Eye (tissue), 1 donor: ENCODE results near the gene AICDA.
"Not testable (repeated sequence)": the region's sequence is repeated elsewhere in the genome, so short reads cannot be mapped to it uniquely, and the experiment has no call there.

Experiments used
- DNase-seq: peaks from one replicate; pipeline ENCODE4 v3.0.0-alpha.2; 2015

The AICDA gene

DNA sequence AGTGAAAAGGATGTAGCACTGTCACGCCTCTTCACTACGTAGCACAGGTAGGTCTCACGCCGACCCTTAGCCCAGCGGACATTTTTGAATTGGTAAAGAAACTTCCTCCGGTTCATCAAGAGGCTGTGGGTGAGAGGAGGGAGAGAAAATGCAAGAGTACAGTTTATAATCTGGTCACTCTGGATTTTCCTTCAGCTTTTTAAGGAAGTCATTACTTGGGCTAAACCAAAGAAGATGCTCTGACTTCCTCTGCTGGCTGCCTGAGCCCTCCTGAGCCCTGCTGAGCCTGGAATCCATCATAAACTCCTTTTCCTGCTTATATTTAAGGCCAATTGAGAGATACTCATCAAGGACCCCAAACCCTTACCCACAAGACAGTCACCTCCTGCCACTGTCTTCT, 5.8 kb downstream of the AICDA start:
- DNase-seq = no peak

GRCh38 chr12:8605057-8605456, 7.6 kb downstream of the AICDA start:
- DNase-seq = no peak

- no peak for DNase-seq
Observed at GRCh38 chr12:8603856-8604255, 8.8 kb downstream of the AICDA start.

- DNase-seq = no peak
Observed at GRCh38 chr12:8603286-8603685, 9.4 kb downstream of the AICDA start.

- DNase-seq = no peak
Observed at GRCh38 chr12:8596561-8596960, 16.1 kb downstream of the AICDA start.

- DNase-seq = no peak
Observed at GRCh38 chr12:8594072-8594471, 18.6 kb downstream of the AICDA start.

- no peak for DNase-seq
Observed at GRCh38 chr12:8593246-8593645, 19.4 kb downstream of the AICDA start.

DNA sequence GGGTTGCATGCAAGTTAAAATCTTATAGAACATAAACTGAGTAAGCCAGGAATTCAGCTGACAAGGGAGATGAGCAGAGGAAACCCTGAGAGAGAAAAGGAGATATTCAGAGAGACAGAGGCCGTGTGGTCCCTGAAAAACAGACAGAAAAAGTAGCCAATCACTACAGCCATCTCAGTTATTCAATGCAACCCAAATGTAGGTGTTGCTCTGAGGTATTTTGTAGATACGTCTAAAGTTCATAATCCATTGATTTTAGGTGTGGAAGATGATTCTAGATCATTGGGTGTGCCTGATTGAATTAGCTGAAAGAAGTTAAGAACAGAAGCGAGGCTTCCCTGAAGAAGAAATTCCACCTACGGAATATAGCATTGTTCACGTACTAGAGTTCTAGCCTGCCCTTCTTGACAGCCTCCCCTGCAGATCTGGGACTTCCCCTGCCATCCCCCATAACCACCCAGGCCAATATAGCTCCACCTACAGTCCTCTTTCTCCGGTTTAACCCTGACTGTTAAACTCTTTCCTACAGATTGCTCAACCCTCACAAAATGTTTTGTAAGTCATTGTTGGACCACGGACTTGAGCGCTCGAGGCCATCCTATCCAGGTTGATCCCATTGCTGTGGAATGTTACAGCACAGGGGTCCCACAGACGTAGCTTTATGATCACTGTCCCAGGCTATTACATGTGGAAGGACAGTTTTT, 21.7 kb downstream of the AICDA start:
- DNase-seq = no peak

DNA sequence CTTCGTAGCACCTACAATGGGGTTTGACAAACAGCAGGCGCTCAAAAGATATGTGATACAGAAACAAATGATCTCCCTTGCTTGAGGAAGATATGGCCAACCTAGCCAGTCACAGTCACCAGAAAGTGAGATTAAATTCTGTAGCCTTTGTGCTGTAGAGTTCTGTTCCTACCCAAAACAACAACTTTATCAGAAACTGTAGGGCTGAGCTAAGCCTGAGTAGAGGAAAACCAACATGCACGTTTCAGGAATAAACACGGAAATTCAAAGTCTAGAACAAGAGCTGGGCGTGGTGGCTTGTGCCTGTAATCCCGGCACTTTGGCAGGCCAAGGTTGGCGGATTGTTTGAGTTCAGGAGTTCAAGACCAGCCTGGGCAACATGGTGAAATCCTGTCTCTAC, 23.0 kb downstream of the AICDA start:
- DNase-seq = no peak

DNA sequence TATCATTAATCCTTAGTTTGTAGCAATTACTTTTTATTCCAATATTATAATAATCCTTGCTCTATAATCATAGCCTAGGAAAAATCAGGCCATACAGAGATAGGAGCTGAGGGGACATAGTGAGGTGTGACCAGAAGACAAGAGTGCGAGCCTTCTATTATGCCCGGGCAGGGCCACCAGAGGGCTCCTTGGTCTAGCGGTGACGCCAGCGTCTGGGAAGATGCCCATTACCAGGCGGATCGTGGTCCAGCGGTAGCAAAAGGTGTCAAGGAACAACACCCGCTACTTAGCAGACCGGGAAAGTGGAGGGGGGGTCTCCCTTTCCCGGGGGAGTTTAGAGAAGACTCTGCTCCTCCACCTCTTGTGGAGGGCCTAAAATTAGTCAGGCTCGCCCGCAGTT, 28.2 kb downstream of the AICDA start:
- DNase-seq = not testable (repeated sequence)

DNA sequence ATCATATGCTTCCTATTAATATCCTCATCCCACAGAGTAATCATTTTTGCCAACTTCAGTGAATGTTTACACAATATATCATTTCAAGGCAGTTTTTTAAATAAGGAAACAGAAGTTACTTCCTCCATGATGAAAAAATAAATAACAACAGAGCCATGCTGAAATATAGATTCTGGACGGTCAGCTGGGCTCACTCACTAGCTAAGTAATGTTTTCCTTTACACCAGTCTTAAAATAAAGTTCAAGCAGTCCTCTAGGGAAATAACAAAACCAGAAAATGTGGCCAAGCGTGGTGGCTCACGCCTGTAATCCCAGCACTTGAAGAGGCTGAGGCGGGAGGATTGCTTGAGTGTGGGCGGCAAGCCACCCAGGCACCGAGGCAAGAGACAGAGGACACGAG, 28.7 kb downstream of the AICDA start:
- DNase-seq = no peak

DNA sequence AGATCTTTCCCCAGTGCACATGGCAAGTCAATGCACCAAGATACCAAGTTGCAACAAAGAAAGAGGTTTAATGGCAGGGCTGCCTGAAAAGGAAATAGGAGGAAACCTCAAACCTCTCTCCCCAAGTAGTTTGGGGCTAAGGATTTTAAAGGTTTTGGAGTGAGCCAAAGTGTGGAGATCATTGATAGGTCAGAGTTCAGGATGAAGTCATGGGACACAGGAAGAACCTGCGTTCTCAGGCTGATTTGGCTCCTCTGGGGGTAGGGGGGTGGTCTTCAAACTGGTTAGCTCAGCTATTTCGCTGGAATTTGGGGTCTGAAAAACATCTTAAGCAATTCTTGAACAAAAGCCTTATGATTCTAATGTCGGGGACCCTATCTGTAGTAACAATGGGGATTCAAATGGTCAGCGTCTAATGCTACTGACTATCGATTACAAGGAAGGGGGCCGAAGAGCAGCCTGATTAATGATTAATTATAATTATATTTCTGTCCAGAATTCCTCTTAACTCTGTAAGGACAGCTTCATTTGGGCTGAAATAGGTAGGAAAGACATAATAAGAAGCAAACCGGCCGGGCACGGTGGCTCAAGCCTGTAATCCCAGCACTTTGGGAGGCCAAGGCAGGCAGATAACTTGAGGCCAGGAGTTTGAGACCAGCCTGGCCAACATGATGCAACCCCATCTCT, 31.4 kb downstream of the AICDA start:
- DNase-seq = no peak

DNA sequence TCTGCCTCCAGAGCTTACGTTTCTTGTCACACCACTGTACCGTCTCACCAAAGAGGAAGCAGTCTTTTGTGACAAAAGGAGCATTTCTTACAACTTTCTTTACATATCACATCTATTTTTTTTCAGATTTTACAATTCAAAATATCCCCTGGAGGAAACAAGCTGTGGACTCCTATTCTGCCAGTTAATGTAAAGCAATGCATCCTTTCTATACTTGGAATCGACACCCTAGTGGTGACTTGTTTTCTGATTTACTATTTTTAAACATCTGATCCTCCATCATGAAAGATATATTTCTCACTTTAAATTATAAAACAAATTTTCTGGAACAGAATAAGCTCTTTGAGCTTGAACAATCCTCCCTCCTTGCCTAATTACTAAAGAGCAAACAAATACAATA, 34.8 kb downstream of the AICDA start:
- no peak for DNase-seq

- DNase-seq = no peak
Observed at GRCh38 chr12:8572507-8572906, 40.2 kb downstream of the AICDA start.

GRCh38 chr12:8566525-8566924, 46.1 kb downstream of the AICDA start:
- DNase-seq = no peak

DNA sequence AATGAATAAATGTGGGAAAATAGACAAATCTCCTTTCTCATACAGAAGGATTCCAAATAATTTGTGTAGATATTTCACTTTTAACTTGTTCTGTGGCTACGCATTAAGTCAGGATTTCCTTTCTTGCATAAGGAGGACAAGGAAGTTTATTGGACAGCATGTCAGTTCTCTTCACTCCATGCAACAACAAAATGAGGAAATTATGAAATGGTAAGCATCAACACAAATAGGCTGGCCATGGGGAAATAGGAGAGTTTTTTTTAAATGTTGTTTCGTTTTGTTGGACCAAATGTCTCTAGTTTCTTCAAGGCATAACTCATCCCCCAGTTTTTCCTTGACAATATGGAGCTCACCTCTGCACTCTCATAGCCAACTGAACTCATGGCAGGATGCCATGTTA, 46.6 kb downstream of the AICDA start:
- not testable (repeated sequence) for DNase-seq

- no peak for DNase-seq
Observed at GRCh38 chr12:8564656-8565055, 48.0 kb downstream of the AICDA start.

- no peak for DNase-seq
Observed at GRCh38 chr12:8563356-8563755, 49.3 kb downstream of the AICDA start.

DNA sequence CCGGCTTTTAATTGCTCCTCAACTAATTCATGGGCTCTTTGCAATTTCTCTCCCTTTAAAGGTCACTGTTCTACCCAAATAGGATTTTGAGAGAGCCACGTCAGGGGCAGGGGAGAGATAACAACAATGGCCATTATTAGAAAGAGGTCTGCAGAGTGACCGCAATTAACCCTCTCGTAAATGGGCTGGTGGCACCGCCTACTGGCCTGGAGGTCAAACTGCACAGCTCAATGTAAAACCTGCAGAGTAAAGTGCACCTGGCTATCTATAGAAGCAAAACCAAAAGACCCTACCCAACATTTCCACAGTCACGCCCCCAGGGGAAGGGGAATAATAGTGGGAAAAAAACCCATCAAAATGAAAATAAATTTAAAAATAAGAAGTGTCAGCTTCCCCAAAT, 50.3 kb downstream of the AICDA start:
- DNase-seq = no peak

DNA sequence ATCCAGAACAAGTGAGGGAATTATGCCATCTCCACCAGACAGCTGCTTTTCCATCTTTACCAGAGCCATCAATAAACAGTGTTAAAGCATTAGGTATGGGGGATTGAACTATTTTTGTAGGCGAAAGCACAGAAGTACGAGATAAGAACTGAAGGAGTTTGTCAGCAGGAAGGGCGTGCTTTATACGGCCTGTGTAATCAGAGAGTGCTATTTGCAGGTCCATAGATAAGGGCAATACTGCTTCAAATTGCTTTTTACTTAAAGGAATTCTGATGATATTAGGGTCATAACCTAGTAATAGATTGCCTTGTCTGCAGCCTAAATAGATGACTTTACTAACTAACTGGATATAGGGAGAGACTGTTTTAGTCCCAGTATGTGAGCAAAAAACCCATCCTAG, 51.6 kb downstream of the AICDA start:
- DNase-seq = no peak

DNA sequence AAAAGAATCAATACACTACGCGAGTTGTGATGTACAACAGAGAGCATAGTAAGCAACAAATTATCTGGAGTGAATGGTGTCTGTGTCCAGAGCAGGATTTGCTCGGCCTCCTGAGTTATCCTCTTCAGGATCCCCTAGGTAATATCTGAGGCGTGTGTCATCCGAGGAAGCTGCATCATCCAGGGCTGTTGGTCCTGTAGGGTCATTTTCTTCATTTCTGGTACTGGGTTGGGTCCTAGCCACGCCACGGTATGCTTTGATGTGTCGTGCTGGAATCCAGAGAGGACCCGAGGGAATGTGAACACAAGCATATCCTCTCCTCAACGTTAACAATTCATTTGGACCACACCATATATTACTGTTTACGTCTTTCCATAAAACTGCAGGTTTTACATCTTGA, 53.0 kb downstream of the AICDA start:
- no peak for DNase-seq

- no peak for DNase-seq
Observed at GRCh38 chr12:8556531-8557097, 56.0 kb downstream of the AICDA start.

DNA sequence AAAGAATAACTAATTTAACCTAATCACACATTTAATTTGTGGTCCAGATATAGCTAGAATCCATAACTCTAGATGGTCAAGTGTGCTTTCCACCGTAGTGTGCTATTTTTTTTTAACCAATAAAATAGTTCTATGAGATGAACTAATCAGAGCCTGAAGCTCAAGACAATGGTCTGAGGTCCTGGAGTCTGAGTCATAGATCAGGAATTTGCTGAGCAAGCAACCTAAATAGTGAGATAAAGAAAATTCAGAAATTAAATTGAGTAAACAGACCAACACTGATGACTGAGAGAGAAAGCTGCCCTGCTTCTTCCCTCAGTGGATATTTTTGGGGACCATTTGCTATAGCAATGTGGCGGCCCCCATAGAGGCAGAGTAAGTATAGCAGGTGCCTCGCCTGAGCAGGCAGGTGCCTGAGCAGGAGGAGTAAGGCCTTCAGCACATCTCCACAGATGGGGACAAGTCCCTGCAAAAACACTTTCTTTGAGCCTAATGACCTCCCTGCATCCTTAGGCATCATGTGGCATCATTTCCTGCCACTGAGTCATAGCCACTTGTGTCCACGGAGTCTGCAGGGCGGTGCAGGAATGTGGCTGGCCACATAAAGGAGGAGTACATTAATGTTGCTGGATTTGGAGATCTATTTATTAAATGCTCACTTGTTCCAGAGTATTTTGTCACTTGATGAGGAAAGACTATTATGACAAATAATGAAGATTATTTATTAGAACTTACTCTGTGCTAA, 58.0 kb downstream of the AICDA start:
- DNase-seq = no peak
